Measurements from ENCODE around the gene NFIA.

Gene NFIA

GRCh38 chr1:61085206-61085982 is 3.0 kb downstream of the NFIA start:
- no peak for ATAC-seq

DNA sequence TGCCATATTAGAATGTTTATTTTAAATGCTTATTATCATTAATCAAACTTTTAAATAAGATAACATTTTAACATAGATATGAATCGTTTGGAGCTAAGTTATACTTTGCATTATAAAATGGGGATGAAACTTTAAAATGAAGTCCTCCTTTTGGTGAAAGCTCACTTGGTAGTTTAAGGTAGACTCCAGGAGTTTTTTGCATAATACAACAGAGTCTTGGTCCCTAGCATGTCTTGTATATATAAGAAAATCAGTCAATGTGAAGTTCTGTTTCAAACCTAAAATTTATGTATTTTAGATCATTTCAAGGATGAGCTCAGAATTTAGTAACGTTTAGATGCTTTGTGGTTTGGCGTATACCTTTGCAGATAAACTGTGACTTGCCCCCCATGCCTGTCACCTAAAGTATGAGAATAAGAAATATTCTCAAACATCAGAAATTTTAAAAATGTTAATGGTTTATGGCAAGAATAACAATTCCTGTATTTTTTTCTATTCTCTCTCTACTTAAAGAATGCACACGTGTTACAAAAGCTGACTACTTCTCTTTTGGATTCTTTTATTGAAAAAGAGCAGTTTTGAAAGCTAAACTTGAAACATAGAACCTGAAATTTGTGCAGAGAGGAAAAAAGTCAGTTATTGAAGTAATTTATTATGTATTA is 3.8 kb downstream of the NFIA start:
- no peak for ATAC-seq

- ATAC-seq = no peak
These were observed 5.2 kb downstream of the NFIA start for GRCh38 chr1:61087571-61087970.

GRCh38 chr1:61088163-61088974 is 6.0 kb downstream of the NFIA start:
- ATAC-seq = no peak

DNA sequence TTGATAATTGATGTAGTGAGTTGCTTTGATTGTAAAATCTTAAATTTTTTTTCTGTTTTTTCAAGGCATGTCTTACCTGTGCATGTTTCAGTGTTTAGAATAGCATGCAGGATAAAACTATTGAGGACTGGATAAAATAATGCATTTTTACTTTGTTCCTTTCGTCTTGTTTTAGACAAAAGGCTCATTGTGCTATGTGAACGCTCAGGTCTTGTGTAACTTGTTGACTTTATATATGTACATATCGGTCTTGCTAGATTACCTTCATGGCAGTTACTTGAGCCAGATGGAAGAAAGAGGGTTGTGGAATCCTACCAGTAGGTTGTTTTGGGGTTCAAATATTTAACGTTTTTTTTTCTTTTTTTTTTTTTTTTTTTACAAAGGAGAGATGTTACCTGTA is 7.0 kb downstream of the NFIA start:
- no peak for ATAC-seq

DNA sequence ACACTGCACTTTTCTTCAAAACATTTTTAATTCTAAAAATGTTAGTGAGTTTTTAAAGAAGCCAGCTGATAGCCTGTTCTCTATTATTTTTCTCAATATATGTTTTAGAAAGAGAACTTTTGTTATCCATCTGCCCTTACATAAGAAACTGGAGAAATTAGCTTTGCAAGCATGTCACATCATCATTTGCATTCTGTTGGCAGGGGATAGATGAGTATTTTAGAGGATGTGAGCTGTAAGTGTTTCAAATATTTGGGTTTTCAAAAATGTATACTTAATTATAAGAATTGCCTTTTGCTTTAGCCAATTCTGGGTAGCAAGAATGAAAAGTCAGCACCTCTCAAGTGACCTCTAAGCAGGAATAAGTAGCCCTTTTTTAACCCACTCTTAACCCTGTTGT is 7.4 kb downstream of the NFIA start:
- no peak for ATAC-seq

DNA sequence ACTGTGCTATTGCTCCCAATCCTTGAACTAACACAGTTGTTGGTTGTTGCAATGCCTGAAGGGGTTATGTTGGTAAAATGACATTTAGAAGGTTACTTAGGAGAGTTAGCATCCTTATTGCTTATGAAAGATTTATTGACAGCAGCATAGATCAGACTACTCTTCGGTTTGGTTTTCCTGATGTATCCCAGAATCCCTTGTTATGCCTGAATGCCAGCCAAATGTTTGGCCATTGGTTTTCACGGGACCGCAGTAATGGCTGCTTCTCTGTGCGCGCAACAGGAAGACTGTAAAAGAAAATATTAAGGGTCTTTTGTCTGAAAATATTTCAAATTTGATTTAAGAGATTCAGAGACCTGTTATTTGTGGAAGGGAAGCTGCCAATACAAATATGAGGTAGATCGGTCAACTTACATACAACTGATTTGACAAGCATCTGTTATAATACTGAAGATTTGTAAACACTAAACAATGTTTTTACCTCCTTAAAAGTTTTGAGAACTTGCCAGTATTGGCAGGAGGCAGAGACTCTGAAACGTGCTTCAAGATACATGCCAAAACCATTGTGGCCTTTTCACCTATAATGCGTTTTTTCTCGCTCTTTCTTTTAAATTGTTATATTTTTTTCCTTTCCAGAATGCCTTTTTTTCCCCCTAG is 8.3 kb downstream of the NFIA start:
- ATAC-seq = no peak

GRCh38 chr1:61091455-61091854 is 9.1 kb downstream of the NFIA start:
- ATAC-seq = no peak

- no peak for ATAC-seq
These were observed 10.3 kb downstream of the NFIA start for GRCh38 chr1:61092642-61093041.

DNA sequence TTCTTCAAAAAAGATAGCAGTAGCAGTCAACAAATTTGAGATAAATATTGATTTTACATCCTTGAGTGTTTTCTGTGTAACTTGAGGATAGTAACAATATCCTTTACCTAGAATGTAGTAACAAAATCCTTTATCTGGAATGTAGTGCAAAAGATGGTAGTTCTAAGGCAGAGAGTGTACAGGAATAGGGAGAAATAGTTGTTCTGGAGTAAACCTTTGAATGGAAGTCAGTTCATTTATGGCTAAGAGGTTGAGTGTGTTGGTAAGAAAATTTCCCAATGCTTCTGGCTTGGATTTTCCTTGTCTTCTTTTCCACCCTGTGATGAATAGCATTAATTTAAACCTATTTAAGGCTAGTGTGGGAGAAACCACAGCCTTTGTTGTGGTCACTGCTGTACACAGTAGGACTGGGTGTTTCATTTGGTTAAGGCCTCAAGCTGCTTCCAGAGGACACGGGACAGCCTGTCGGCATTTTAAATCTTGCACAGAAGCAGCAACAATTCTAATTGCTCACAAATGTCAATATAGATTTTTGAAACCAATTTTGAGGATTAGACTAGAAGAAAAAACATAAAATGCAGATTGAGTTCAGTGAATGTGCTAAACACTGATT is 11.3 kb downstream of the NFIA start:
- ATAC-seq = no peak

- no peak for ATAC-seq
These were observed 12.5 kb downstream of the NFIA start for GRCh38 chr1:61094677-61095469.

GRCh38 chr1:61095470-61095812 is 13.1 kb downstream of the NFIA start:
- ATAC-seq = no peak

GRCh38 chr1:61097317-61097716 is 15.0 kb downstream of the NFIA start:
- no peak for ATAC-seq

DNA sequence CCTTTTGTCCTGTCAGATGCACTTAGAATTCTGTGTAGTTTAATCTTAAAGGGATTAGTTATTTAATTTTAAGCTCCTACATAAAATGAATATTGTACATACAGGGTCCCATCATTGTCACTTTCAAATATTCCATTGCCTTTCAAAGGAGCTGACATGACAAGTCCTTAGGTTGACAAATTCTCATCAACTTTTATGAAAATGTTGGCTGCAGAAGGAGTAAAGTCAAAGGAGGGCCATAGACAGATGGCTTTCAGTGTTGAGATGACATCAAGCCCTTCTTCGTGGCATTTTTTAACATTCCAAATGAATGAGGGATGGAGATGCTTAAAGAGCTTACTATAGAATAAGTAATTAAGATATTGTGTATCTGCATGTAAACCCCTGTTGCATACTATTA is 15.4 kb downstream of the NFIA start:
- ATAC-seq = no peak

DNA sequence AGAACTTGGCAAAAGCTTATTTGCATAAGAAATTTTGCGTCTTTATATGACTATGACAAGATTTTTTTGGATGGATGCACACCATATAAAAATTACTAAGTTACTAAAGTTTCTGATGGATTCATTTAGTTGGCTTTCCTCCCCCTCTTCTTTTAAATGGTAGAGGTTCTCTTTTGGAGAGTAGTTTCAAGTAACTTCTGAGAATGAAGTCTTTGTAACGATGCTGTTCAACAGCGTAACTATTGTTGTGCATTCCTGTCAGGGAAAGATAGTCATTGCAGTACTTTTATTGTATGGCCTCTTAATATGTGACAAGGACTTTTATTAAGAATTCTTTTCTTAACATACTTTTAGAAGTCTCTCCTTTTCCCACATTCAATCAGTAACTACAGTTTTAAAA is 16.0 kb downstream of the NFIA start:
- ATAC-seq = no peak

- ATAC-seq = no peak
These were observed 16.6 kb downstream of the NFIA start for GRCh38 chr1:61098906-61099437.

DNA sequence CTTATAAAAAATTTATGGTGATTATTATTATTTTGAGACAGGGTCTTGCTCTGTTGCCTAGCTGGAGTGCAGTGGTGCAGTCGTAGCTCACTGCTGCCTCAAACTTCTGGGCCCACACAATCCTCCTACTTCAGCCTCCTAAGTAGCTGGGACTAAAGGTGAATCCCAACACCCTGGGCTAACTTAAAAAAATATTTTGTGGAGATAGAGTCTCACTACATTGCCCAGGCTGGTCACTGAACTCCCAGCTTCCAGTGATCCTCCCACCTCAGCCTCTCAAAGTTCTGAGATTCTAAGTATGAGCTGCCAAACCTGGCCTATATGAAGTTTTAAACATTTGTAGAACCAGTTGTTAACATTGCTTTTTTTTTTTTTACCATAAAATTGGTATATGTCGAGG is 18.2 kb downstream of the NFIA start:
- ATAC-seq = no peak

GRCh38 chr1:61101536-61101935 is 19.2 kb downstream of the NFIA start:
- no peak for ATAC-seq

DNA sequence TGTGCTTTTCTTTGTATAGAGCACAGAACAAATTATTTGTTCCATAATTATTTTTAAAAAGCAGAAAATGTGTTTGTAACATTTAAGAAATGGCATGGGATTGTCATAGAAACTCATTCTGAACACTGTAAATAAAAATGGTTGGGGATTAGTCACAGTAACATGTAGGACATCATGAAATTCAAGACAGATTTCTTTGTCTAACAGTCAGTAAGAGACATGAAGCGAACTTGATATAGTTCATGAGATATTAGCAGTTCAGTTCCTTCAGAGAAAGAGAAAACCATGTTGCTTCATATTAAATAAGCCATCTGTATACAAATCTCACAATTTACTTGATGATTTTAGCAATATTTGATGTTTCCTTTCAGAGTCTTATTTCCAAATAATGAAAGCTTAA is 19.7 kb downstream of the NFIA start:
- no peak for ATAC-seq

DNA sequence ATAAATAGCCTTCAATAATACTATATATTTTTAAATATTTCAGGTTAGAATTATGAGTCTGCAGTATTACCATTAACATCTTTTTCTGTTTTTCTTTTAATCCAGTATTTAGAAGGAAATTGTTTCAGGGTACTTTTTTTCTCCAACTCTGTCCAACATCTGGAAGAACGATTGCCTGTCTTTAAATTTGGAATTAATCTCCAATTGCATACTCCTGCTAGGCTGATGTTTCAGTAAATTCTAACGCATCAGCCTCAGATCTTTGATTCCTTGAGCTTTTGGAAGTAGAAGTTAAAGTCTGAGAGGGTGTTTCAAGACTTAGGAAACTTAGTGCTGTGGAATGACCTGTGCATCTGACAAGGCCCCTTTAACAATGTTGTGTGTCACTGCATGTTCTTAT is 20.3 kb downstream of the NFIA start:
- ATAC-seq = no peak

DNA sequence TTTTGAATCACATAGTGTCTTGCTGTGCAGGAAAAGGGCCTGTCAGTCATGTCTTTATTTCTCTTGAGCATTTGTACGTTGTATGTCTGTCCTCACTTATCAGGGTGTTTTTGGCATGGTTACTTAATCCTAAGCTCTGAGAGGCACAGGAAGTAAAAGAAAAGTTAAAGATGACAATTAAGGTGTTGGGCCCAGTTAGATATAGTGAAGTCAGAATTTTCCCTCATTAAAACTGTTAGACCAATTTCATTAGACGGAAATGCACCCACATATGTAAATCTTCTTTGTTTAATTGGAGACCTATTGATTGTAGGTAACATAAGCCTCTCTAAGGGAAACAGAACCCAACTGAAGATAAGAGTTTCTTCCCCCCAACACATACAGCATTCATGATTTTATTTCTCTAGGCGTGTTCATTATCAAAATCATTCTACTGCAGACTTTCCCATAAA is 21.9 kb downstream of the NFIA start:
- ATAC-seq = no peak

DNA sequence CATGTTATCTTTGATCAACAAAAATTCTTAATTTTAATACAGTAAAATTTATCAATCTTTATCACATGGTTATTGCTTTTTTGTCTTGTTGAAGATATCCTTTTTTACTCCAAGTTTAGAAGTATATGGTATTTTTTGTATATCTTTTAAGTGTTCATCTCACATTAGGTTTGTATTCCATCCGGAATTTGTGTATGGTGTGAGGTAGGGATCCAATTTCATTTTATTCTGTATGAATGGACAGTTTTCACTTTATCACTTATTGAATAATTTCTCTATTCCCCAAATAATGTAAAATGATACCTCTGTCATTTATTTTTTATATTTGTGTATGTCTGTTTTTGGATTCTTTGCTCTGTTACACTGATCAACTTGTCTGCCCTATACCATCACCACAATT is 25.3 kb downstream of the NFIA start:
- no peak for ATAC-seq

Measured in activated CD4-positive, CD25-positive, alpha-beta regulatory T cell treated with anti-CD3 and anti-CD28 coated beads, Interleukin-2, amount 50 U/mL, for 24 hours (primary cell).